Neuronal stem cell (in vitro differentiated cells): Measurements from ENCODE around the gene LRG1.

Experiments
- DNase-seq: peaks from one replicate; pipeline ENCODE4 v3.0.0-alpha.2; 2013; ENCODE audit warnings: low spot score
- H2AFZ ChIP-seq: one replicate; pipeline ENCODE4 v1.6.1; 2013; ENCODE audit warnings: mild to moderate bottlenecking, low read length, inconsistent platforms
- H2AK5ac ChIP-seq: 2 replicates; pipeline ENCODE4 v1.6.1; 2013; ENCODE audit warnings: low read depth, mild to moderate bottlenecking, inconsistent platforms, low read length, moderate library complexity, mixed read lengths
- H2BK120ac ChIP-seq: 2 replicates; pipeline ENCODE4 v1.6.1; 2013; ENCODE audit warnings: low read depth, mild to moderate bottlenecking, inconsistent platforms, low read length, moderate library complexity, mixed read lengths
- H2BK12ac ChIP-seq: one replicate; pipeline ENCODE4 v1.6.1; 2013; ENCODE audit warnings: low read length, inconsistent platforms
- H2BK15ac ChIP-seq: 2 replicates; pipeline ENCODE4 v1.6.1; 2013; ENCODE audit warnings: mild to moderate bottlenecking, low read length, inconsistent platforms, mixed read lengths
- H2BK5ac ChIP-seq: one replicate; pipeline ENCODE4 v1.6.1; 2013; ENCODE audit warnings: inconsistent platforms, mild to moderate bottlenecking, low read length, moderate library complexity
- H3K14ac ChIP-seq: one replicate; pipeline ENCODE4 v1.6.1; 2013; ENCODE audit warnings: low read length, inconsistent platforms
- H3K18ac ChIP-seq: 2 replicates; pipeline ENCODE4 v1.6.1; 2013; ENCODE audit warnings: low read length, inconsistent platforms
- H3K23ac ChIP-seq: 2 replicates; pipeline ENCODE4 v1.6.1; 2013; ENCODE audit warnings: low read depth, mild to moderate bottlenecking, mixed read lengths, low read length, inconsistent platforms; ENCODE audit not compliant: poor library complexity
- H3K27ac ChIP-seq: replicated peaks from 3 replicates; pipeline ENCODE4 v1.5.1; 2013; ENCODE audit warnings: low read length, inconsistent platforms
- H3K27me3 ChIP-seq, 3 experiments: 2 replicates each; pipeline ENCODE4 v1.6.1; 2013; ENCODE audit warnings: low read length in 3 of 3, mild to moderate bottlenecking in 2 of 3, inconsistent platforms in 1 of 3, low read depth in 1 of 3, mixed read lengths in 1 of 3, moderate library complexity in 1 of 3; ENCODE audit not compliant: control insufficient read depth in 3 of 3, insufficient read depth in 3 of 3
- H3K36me3 ChIP-seq, 2 donors: replicated peaks in 1 of 2; 2 replicates each; pipeline ENCODE4 v1.6.1; 2013; ENCODE audit warnings: low read length in 2 of 2; ENCODE audit not compliant: control insufficient read depth in 2 of 2, insufficient read depth in 2 of 2
- H3K4ac ChIP-seq: 2 replicates; pipeline ENCODE4 v1.6.1; 2013; ENCODE audit warnings: inconsistent platforms, mild to moderate bottlenecking, low read length, moderate library complexity
- H3K4me1 ChIP-seq, 2 donors: 1 replicate in 1 of 2; 2 replicates in 1 of 2; pipeline ENCODE4 v1.6.1; 2013; ENCODE audit warnings: low read length in 2 of 2, low read depth in 1 of 2; ENCODE audit not compliant: control insufficient read depth in 2 of 2, insufficient read depth in 1 of 2
- H3K4me2 ChIP-seq: one replicate; pipeline ENCODE4 v1.6.1; 2013; ENCODE audit warnings: mild to moderate bottlenecking, low read length, inconsistent platforms; ENCODE audit not compliant: insufficient read depth, poor library complexity, severe bottlenecking
- H3K4me3 ChIP-seq, 2 donors: 2 replicates each; pipeline ENCODE4 v1.5.1; 2013; ENCODE audit warnings: low read length in 2 of 2, mild to moderate bottlenecking in 2 of 2, inconsistent platforms in 1 of 2, moderate library complexity in 1 of 2
- H3K79me1 ChIP-seq: one replicate; pipeline ENCODE4 v1.6.1; 2013; ENCODE audit warnings: low read depth, mild to moderate bottlenecking, inconsistent platforms, low read length, moderate library complexity
- H3K9ac ChIP-seq: one replicate; pipeline ENCODE4 v1.6.1; 2013; ENCODE audit warnings: mild to moderate bottlenecking, low read depth, low read length, inconsistent platforms; ENCODE audit not compliant: poor library complexity
- H3K9me3 ChIP-seq, 2 donors: replicated peaks in 1 of 2; 2 replicates each; pipeline versions ENCODE3 to v1.6.1; 2013; ENCODE audit warnings: low read length in 2 of 2, mild to moderate bottlenecking in 2 of 2, inconsistent platforms in 1 of 2, low read depth in 1 of 2, mixed read lengths in 1 of 2, moderate library complexity in 1 of 2; ENCODE audit not compliant: control insufficient read depth in 2 of 2, insufficient read depth in 1 of 2
- H4K8ac ChIP-seq: one replicate; pipeline ENCODE4 v1.6.1; 2013; ENCODE audit warnings: low read depth, mild to moderate bottlenecking, inconsistent platforms, low read length, moderate library complexity
- H4K91ac ChIP-seq: one replicate; pipeline ENCODE4 v1.6.1; 2013; ENCODE audit warnings: low read length, low read depth, mild to moderate bottlenecking, inconsistent platforms; ENCODE audit not compliant: poor library complexity
- WGBS, 2 donors: extraction: QIAGEN DNeasy Blood & Tissue Kit; methylation state at CpG; one replicate each; pipeline ENCODE4 v1.1.7; 2013; ENCODE audit warnings: missing lambda C conversion rate in 2 of 2, mixed read lengths in 1 of 2; ENCODE audit not compliant: insufficient read length in 2 of 2, insufficient replicate concordance in 1 of 2; ENCODE audit errors: extremely low coverage in 2 of 2; 5-methylcytosine and 5-hydroxymethylcytosine counted together

The LRG1 gene

DNA sequence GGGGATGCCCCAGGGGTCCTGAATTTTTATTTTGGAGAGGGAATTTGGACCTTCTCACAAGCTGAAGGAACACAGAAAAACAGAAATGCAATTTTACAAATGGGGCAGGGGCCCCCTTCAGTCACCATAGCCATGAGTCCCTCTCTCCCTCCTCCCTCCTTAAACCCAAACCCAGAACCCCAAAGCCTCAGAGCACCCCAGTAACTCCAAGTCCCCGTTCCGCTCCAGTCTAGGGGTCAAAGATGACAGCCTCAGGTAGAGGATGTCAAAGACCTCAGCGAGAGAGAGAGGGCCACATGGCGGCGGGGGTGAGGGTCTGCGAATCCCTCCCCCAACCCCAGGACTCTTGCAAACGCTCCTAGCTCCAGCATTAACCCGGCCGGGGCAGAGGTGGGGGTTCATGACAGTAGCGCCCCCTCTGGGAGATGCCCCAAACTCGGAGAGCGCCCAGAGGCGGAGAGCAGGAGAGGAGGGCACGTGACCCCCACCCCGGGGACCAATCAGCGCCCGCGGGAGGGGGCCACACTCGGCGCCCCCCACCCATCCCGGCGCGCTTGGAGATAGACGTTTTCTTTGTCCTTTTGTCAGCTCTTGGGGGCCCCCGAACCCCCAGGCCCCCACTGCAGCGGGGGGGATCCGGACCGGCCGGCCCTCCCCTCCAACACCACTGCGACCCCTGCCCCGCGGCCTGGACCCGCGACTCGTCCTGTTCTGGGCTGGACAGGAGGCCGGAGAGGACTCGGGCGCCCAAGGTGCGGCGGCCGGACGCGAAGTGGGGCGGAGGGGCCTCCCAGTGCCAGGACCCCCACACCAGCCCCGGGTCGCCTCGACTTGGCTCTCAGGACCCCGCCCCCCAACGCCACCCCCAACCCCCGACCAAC is 40.4 kb upstream of the LRG1 start:
- H3K36me3 ChIP-seq, result peaks cover 0 to 2% of the 10 kb centered on the region in 2 donors
- H2BK12ac ChIP-seq, result peak overlapping the region; percentile 82
- no peak overlapping the region for H3K14ac ChIP-seq
- peak overlapping the region; percentile 57 for H3K23ac ChIP-seq
- peak overlapping the region; percentile 79 for H2AFZ ChIP-seq
- peaks cover 7% of the 10 kb centered on the region for H3K79me1 ChIP-seq
- no peaks in the 10 kb centered on the region for H3K9me3 ChIP-seq
- peak overlapping the region; percentile 70 to 89 for H3K4me3 ChIP-seq
- no peak overlapping the region for H4K91ac ChIP-seq
- H3K27ac ChIP-seq, result no peak overlapping the region
- H2BK120ac ChIP-seq, result peak overlapping the region; percentile 95
- no peak overlapping the region for H3K4ac ChIP-seq
- H3K27me3 ChIP-seq, result peaks cover 0 to 19% (median 5%) of the 10 kb centered on the region in 3 experiments
- peak overlapping the region; percentile 84 for H3K4me2 ChIP-seq
- peaks cover 18 to 29% of the 10 kb centered on the region in 2 donors for H3K4me1 ChIP-seq
- H3K9ac ChIP-seq, result peak overlapping the region; percentile 95
- WGBS, 2 donors, result no CpG with 5 or more reads among the region's 50 CpGs
- H2BK5ac ChIP-seq, result peak overlapping the region; percentile 71
- peak overlapping the region; percentile 96 for H3K18ac ChIP-seq
- H4K8ac ChIP-seq, result no peak overlapping the region
- DNase-seq, result no peak
- H2BK15ac ChIP-seq, result peak overlapping the region; percentile 70
- H2AK5ac ChIP-seq, result peak overlapping the region; percentile 53

DNA sequence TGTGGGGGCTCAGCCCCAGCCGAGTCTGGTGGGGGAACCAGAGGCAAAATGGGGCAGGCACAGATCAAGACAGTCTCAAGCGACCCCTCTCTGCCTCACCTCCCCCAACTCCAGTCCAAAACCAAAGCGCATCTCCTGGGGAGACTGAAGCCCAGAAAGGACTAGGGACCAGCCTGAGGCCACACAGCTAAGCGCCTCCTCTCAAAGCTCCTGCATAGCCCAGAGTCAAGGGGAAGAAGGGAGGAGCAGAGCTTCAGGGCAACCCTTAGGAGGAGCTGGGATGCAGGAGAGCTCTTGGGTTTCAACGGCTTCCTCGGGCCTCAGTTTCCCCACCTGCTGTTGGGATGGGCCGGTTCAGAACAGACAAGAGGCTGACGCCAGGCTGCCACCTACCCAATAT is 39.6 kb upstream of the LRG1 start:
- Histone ChIP-seq H3K23ac (no peak overlapping the region), H4K91ac (no peak overlapping the region), H3K14ac (no peak overlapping the region), H3K4ac (no peak overlapping the region), H3K9me3 (no peaks in the 10 kb centered on the region), H4K8ac (no peak overlapping the region), H2BK12ac (no peak overlapping the region), H2BK5ac (no peak overlapping the region), H3K4me1 (peaks cover 20 to 29% of the 10 kb centered on the region in 2 donors), H3K9ac (no peak overlapping the region), H3K4me3 (peak overlapping the region in 1 of 2 donors; percentile 27), H2AK5ac (peak overlapping the region; percentile 33), H3K36me3 (peaks cover 0 to 2% of the 10 kb centered on the region in 2 donors), H3K27ac (no peak overlapping the region), H3K4me2 (no peak overlapping the region), H2AFZ (no peak overlapping the region), H3K79me1 (peaks cover 7% of the 10 kb centered on the region), H2BK15ac (no peak overlapping the region), H3K18ac (no peak overlapping the region), H3K27me3 (peaks cover 0 to 19% (median 5%) of the 10 kb centered on the region in 3 experiments), H2BK120ac (no peak overlapping the region)
- DNase-seq, result no peak
- WGBS, 2 donors, result no CpG with 5 or more reads among the region's 8 CpGs

DNA sequence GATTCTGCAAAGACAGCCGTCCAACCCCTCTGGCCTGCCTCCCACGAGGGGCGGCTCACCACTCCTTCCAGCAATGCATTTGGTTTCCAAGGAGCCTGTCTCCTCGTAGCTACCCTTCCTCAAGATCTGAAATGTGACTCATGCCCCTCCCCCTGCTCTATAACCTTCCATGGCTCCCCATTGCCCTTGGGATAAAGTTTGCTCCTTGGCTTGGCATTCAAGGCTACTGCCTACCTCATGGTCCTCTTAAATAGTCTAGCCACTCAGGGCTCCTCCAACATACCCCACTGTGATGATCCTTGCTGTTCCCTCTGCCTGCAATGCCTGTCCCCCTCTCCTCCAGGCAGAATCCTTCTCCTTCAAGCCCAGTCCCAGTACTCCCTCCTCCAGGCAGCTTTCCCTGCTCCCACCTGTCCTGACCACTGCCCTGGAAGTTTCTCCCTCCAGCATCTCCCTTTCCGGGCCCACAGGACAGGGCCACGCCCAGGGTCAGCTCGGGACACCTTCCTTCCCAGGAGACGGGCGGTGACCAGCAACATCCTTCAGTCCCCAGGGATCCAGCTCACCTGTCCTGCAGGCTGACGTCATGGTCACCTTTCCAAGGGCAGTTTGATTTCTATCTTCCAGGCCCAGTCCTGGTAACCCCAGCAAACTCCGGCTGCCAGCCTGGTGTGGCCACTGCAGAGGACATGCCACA is 38.9 kb upstream of the LRG1 start:
- Histone ChIP-seq H2BK15ac (no peak overlapping the region), H2BK5ac (no peak overlapping the region), H3K9me3 (no peaks in the 10 kb centered on the region), H3K4me2 (no peak overlapping the region), H3K9ac (no peak overlapping the region), H3K14ac (no peak overlapping the region), H3K23ac (no peak overlapping the region), H3K79me1 (peaks cover 7% of the 10 kb centered on the region), H2AK5ac (no peak overlapping the region), H2BK12ac (no peak overlapping the region), H3K36me3 (peaks cover 0 to 2% of the 10 kb centered on the region in 2 donors), H3K27me3 (peaks cover 0 to 19% (median 5%) of the 10 kb centered on the region in 3 experiments), H3K27ac (no peak overlapping the region), H4K91ac (no peak overlapping the region), H3K4ac (no peak overlapping the region), H3K4me3 (peak overlapping the region in 1 of 2 donors; percentile 32), H2AFZ (no peak overlapping the region), H2BK120ac (no peak overlapping the region), H4K8ac (no peak overlapping the region), H3K18ac (no peak overlapping the region), H3K4me1 (peaks cover 18 to 24% of the 10 kb centered on the region in 2 donors)
- WGBS, 2 donors, result no CpG with 5 or more reads among the region's 11 CpGs
- DNase-seq, result no peak
